ENCODE measurements around the gene RSBN1L.

The RSBN1L gene

GRCh38 chr7:77687100-77687746 is 9.0 kb upstream of the RSBN1L start:
- no peak overlapping the region for H3K4ac ChIP-seq (ENCODE audit: low read length)
- no peak overlapping the region for H4K8ac ChIP-seq (ENCODE audit: low read depth, low read length)
- DNase-seq (ENCODE audit: low spot score) = no peak
- peaks cover 8 to 70% of the 10 kb centered on the region in 2 donors for H3K36me3 ChIP-seq (replicated peaks in 1 of 2; ENCODE audit: control insufficient read depth in 2 of 2, insufficient read depth in 2 of 2, low read length in 2 of 2)
- no peak overlapping the region for H3K18ac ChIP-seq (ENCODE audit: low read length)
- no peak overlapping the region for H2BK5ac ChIP-seq (ENCODE audit: low read length)
- H3K27me3 ChIP-seq (ENCODE audit: control insufficient read depth in 3 of 3, insufficient read depth in 3 of 3, low read depth in 1 of 3, low read length in 3 of 3) = no peaks in the 10 kb centered on the region
- H3K4me3 ChIP-seq (ENCODE audit: low read length in 2 of 2) = no peak overlapping the region
- no peak overlapping the region for H3K23ac ChIP-seq (ENCODE audit: low read depth, low read length, poor library complexity)
- no peak overlapping the region for H2BK12ac ChIP-seq (ENCODE audit: low read length)
- H4K91ac ChIP-seq (ENCODE audit: low read depth, low read length, poor library complexity) = no peak overlapping the region
- H3K14ac ChIP-seq (ENCODE audit: low read length) = no peak overlapping the region
- no peak overlapping the region for H2AK5ac ChIP-seq (ENCODE audit: low read depth, low read length)
- no peaks in the 10 kb centered on the region for H3K79me1 ChIP-seq (ENCODE audit: low read depth, low read length)
- no peak overlapping the region for H3K9ac ChIP-seq (ENCODE audit: low read depth, low read length, poor library complexity)
- no peak overlapping the region for H2BK120ac ChIP-seq (ENCODE audit: low read depth, low read length)
- H3K4me1 ChIP-seq (ENCODE audit: control insufficient read depth in 2 of 2, insufficient read depth in 1 of 2, low read depth in 1 of 2, low read length in 2 of 2) = peaks cover 4 to 6% of the 10 kb centered on the region in 2 donors
- H2AFZ ChIP-seq (ENCODE audit: low read length) = no peak overlapping the region
- WGBS, 2 donors (ENCODE audit: extremely low coverage in 2 of 2, insufficient read length in 2 of 2, insufficient replicate concordance in 1 of 2) = no CpG with 5 or more reads among the region's 1 CpG
- H3K27ac ChIP-seq (replicated peaks; ENCODE audit: low read length) = no peak overlapping the region
- no peaks in the 10 kb centered on the region for H3K9me3 ChIP-seq (replicated peaks in 1 of 2; ENCODE audit: control insufficient read depth in 2 of 2, insufficient read depth in 1 of 2, low read depth in 1 of 2, low read length in 2 of 2)
- no peak overlapping the region for H2BK15ac ChIP-seq (ENCODE audit: low read length)
- H3K4me2 ChIP-seq (ENCODE audit: insufficient read depth, low read length, poor library complexity, severe bottlenecking) = no peak overlapping the region

- H3K27me3 ChIP-seq (ENCODE audit: control insufficient read depth in 3 of 3, insufficient read depth in 3 of 3, low read depth in 1 of 3, low read length in 3 of 3) = no peaks in the 10 kb centered on the region
- DNase-seq (ENCODE audit: low spot score) = no peak
- H2BK5ac ChIP-seq (ENCODE audit: low read length) = no peak overlapping the region
- H2BK15ac ChIP-seq (ENCODE audit: low read length) = no peak overlapping the region
- H3K18ac ChIP-seq (ENCODE audit: low read length) = no peak overlapping the region
- no peak overlapping the region for H2AK5ac ChIP-seq (ENCODE audit: low read depth, low read length)
- no peak overlapping the region for H3K9ac ChIP-seq (ENCODE audit: low read depth, low read length, poor library complexity)
- no peak overlapping the region for H3K4me2 ChIP-seq (ENCODE audit: insufficient read depth, low read length, poor library complexity, severe bottlenecking)
- H2AFZ ChIP-seq (ENCODE audit: low read length) = no peak overlapping the region
- no peaks in the 10 kb centered on the region for H3K79me1 ChIP-seq (ENCODE audit: low read depth, low read length)
- no peak overlapping the region for H4K91ac ChIP-seq (ENCODE audit: low read depth, low read length, poor library complexity)
- no peak overlapping the region for H3K14ac ChIP-seq (ENCODE audit: low read length)
- no peak overlapping the region for H3K23ac ChIP-seq (ENCODE audit: low read depth, low read length, poor library complexity)
- H3K4me3 ChIP-seq (ENCODE audit: low read length in 2 of 2) = no peak overlapping the region
- no peak overlapping the region for H4K8ac ChIP-seq (ENCODE audit: low read depth, low read length)
- no CpG with 5 or more reads among the region's 1 CpG for WGBS, 2 donors (ENCODE audit: extremely low coverage in 2 of 2, insufficient read length in 2 of 2, insufficient replicate concordance in 1 of 2)
- peaks cover 6 to 67% of the 10 kb centered on the region in 2 donors for H3K36me3 ChIP-seq (replicated peaks in 1 of 2; ENCODE audit: control insufficient read depth in 2 of 2, insufficient read depth in 2 of 2, low read length in 2 of 2)
- H3K4me1 ChIP-seq (ENCODE audit: control insufficient read depth in 2 of 2, insufficient read depth in 1 of 2, low read depth in 1 of 2, low read length in 2 of 2) = peaks cover 4 to 6% of the 10 kb centered on the region in 2 donors
- H2BK120ac ChIP-seq (ENCODE audit: low read depth, low read length) = no peak overlapping the region
- no peak overlapping the region for H2BK12ac ChIP-seq (ENCODE audit: low read length)
- no peak overlapping the region for H3K27ac ChIP-seq (replicated peaks; ENCODE audit: low read length)
- no peak overlapping the region for H3K4ac ChIP-seq (ENCODE audit: low read length)
- no peaks in the 10 kb centered on the region for H3K9me3 ChIP-seq (replicated peaks in 1 of 2; ENCODE audit: control insufficient read depth in 2 of 2, insufficient read depth in 1 of 2, low read depth in 1 of 2, low read length in 2 of 2)
Observed at GRCh38 chr7:77687747-77688144, 8.5 kb upstream of the RSBN1L start.

- no peak overlapping the region for H2BK5ac ChIP-seq (ENCODE audit: low read length)
- no peak overlapping the region for H3K23ac ChIP-seq (ENCODE audit: low read depth, low read length, poor library complexity)
- no peaks in the 10 kb centered on the region for H3K27me3 ChIP-seq (ENCODE audit: control insufficient read depth in 3 of 3, insufficient read depth in 3 of 3, low read depth in 1 of 3, low read length in 3 of 3)
- no peak overlapping the region for H3K9ac ChIP-seq (ENCODE audit: low read depth, low read length, poor library complexity)
- H3K4me3 ChIP-seq (ENCODE audit: low read length in 2 of 2) = no peak overlapping the region
- no peak for DNase-seq (ENCODE audit: low spot score)
- WGBS, 2 donors (ENCODE audit: extremely low coverage in 2 of 2, insufficient read length in 2 of 2, insufficient replicate concordance in 1 of 2) = no CpG with 5 or more reads among the region's 8 CpGs
- H3K4me1 ChIP-seq (ENCODE audit: control insufficient read depth in 2 of 2, insufficient read depth in 1 of 2, low read depth in 1 of 2, low read length in 2 of 2) = peaks cover 5% of the 10 kb centered on the region in 2 donors
- H3K18ac ChIP-seq (ENCODE audit: low read length) = no peak overlapping the region
- H3K4me2 ChIP-seq (ENCODE audit: insufficient read depth, low read length, poor library complexity, severe bottlenecking) = no peak overlapping the region
- no peak overlapping the region for H4K91ac ChIP-seq (ENCODE audit: low read depth, low read length, poor library complexity)
- no peak overlapping the region for H2AK5ac ChIP-seq (ENCODE audit: low read depth, low read length)
- no peak overlapping the region for H2AFZ ChIP-seq (ENCODE audit: low read length)
- H3K4ac ChIP-seq (ENCODE audit: low read length) = no peak overlapping the region
- peaks cover 2 to 54% of the 10 kb centered on the region in 2 donors for H3K36me3 ChIP-seq (replicated peaks in 1 of 2; ENCODE audit: control insufficient read depth in 2 of 2, insufficient read depth in 2 of 2, low read length in 2 of 2)
- no peak overlapping the region for H3K27ac ChIP-seq (replicated peaks; ENCODE audit: low read length)
- H3K14ac ChIP-seq (ENCODE audit: low read length) = no peak overlapping the region
- no peak overlapping the region for H2BK12ac ChIP-seq (ENCODE audit: low read length)
- no peak overlapping the region for H2BK120ac ChIP-seq (ENCODE audit: low read depth, low read length)
- no peak overlapping the region for H2BK15ac ChIP-seq (ENCODE audit: low read length)
- no peak overlapping the region for H4K8ac ChIP-seq (ENCODE audit: low read depth, low read length)
- H3K9me3 ChIP-seq (replicated peaks in 1 of 2; ENCODE audit: control insufficient read depth in 2 of 2, insufficient read depth in 1 of 2, low read depth in 1 of 2, low read length in 2 of 2) = no peaks in the 10 kb centered on the region
- no peaks in the 10 kb centered on the region for H3K79me1 ChIP-seq (ENCODE audit: low read depth, low read length)
Observed at GRCh38 chr7:77690289-77690688, 6.0 kb upstream of the RSBN1L start.

- Histone ChIP-seq H3K18ac (ENCODE audit: low read length) (no peak overlapping the region), H4K91ac (ENCODE audit: low read depth, low read length, poor library complexity) (no peak overlapping the region), H3K4me1 (ENCODE audit: control insufficient read depth in 2 of 2, insufficient read depth in 1 of 2, low read depth in 1 of 2, low read length in 2 of 2) (peaks cover 4 to 5% of the 10 kb centered on the region in 2 donors), H2BK120ac (ENCODE audit: low read depth, low read length) (no peak overlapping the region), H2BK12ac (ENCODE audit: low read length) (no peak overlapping the region), H3K9me3 (replicated peaks in 1 of 2; ENCODE audit: control insufficient read depth in 2 of 2, insufficient read depth in 1 of 2, low read depth in 1 of 2, low read length in 2 of 2) (no peaks in the 10 kb centered on the region), H4K8ac (ENCODE audit: low read depth, low read length) (no peak overlapping the region), H3K27me3 (ENCODE audit: control insufficient read depth in 3 of 3, insufficient read depth in 3 of 3, low read depth in 1 of 3, low read length in 3 of 3) (no peaks in the 10 kb centered on the region), H3K9ac (ENCODE audit: low read depth, low read length, poor library complexity) (no peak overlapping the region), H3K36me3 (replicated peaks in 1 of 2; ENCODE audit: control insufficient read depth in 2 of 2, insufficient read depth in 2 of 2, low read length in 2 of 2) (peaks cover 2 to 46% of the 10 kb centered on the region in 2 donors), H2BK5ac (ENCODE audit: low read length) (no peak overlapping the region), H3K23ac (ENCODE audit: low read depth, low read length, poor library complexity) (no peak overlapping the region), H3K4me3 (ENCODE audit: low read length in 2 of 2) (no peak overlapping the region), H2AK5ac (ENCODE audit: low read depth, low read length) (no peak overlapping the region), H3K4me2 (ENCODE audit: insufficient read depth, low read length, poor library complexity, severe bottlenecking) (no peak overlapping the region), H3K79me1 (ENCODE audit: low read depth, low read length) (peaks cover 5% of the 10 kb centered on the region), H3K14ac (ENCODE audit: low read length) (no peak overlapping the region), H2BK15ac (ENCODE audit: low read length) (no peak overlapping the region), H2AFZ (ENCODE audit: low read length) (no peak overlapping the region), H3K4ac (ENCODE audit: low read length) (no peak overlapping the region), H3K27ac (replicated peaks; ENCODE audit: low read length) (no peak overlapping the region)
- whole genome bisulfite sequencing, 2 donors (ENCODE audit: extremely low coverage in 2 of 2, insufficient read length in 2 of 2, insufficient replicate concordance in 1 of 2) = no CpG with 5 or more reads among the region's 10 CpGs
- no peak for DNase-seq (ENCODE audit: low spot score)
Observed at GRCh38 chr7:77691892-77692491, 4.3 kb upstream of the RSBN1L start.

Data from neuronal stem cell (in vitro differentiated cells).